Stimulated activated CD8-positive, alpha-beta memory T cell treated with anti-CD3 and anti-CD28 coated beads, Interleukin-15, amount 100 ng/mL, for 24 hours (primary cell): ENCODE measurements around the gene RANBP17.
"Not testable (repeated sequence)": the region's sequence is repeated elsewhere in the genome, so short reads cannot be mapped to it uniquely, and the experiment has no call there.

Experiments
- DNase-seq: peaks from one replicate; pipeline ENCODE4 v3.0.0-alpha.2; 2020; ENCODE audit warnings: low read depth

Gene RANBP17

GRCh38 chr5:170867825-170868224 is 6.0 kb downstream of the RANBP17 start:
- no peak for DNase-seq

- DNase-seq: not testable (repeated sequence)
These were observed 8.6 kb downstream of the RANBP17 start for GRCh38 chr5:170870390-170870789.

GRCh38 chr5:170874017-170874416 is 12.2 kb downstream of the RANBP17 start:
- no peak for DNase-seq

- no peak for DNase-seq
These were observed 14.0 kb downstream of the RANBP17 start for GRCh38 chr5:170875811-170876210.

GRCh38 chr5:170880084-170880483 is 18.3 kb downstream of the RANBP17 start:
- no peak for DNase-seq

GRCh38 chr5:170882345-170882744 is 20.5 kb downstream of the RANBP17 start:
- DNase-seq: no peak

GRCh38 chr5:170885256-170885655 is 23.4 kb downstream of the RANBP17 start:
- no peak for DNase-seq

- no peak for DNase-seq
These were observed 24.0 kb downstream of the RANBP17 start for GRCh38 chr5:170885809-170886208.

- DNase-seq: no peak
These were observed 24.5 kb downstream of the RANBP17 start for GRCh38 chr5:170886210-170886894.

- DNase-seq: no peak
These were observed 30.4 kb downstream of the RANBP17 start for GRCh38 chr5:170892196-170892595.

GRCh38 chr5:170894665-170895064 is 32.8 kb downstream of the RANBP17 start:
- DNase-seq: no peak

- DNase-seq: no peak
These were observed 35.0 kb downstream of the RANBP17 start for GRCh38 chr5:170896779-170897178.

GRCh38 chr5:170903075-170903474 is 41.3 kb downstream of the RANBP17 start:
- no peak for DNase-seq

GRCh38 chr5:170907758-170908157 is 45.9 kb downstream of the RANBP17 start:
- DNase-seq: no peak

- DNase-seq: no peak
These were observed 51.8 kb downstream of the RANBP17 start for GRCh38 chr5:170913573-170913972.

GRCh38 chr5:170917113-170917512 is 55.3 kb downstream of the RANBP17 start:
- no peak for DNase-seq

GRCh38 chr5:170920196-170920595 is 58.4 kb downstream of the RANBP17 start:
- no peak for DNase-seq

- not testable (repeated sequence) for DNase-seq
These were observed 60.5 kb downstream of the RANBP17 start for GRCh38 chr5:170922331-170922730.

- DNase-seq: no peak
These were observed 62.2 kb downstream of the RANBP17 start for GRCh38 chr5:170923910-170924620.

GRCh38 chr5:170935534-170936218 is 73.9 kb downstream of the RANBP17 start:
- DNase-seq: not testable (repeated sequence)

GRCh38 chr5:170937072-170937471 is 75.3 kb downstream of the RANBP17 start:
- no peak for DNase-seq

GRCh38 chr5:170937914-170938313 is 76.1 kb downstream of the RANBP17 start:
- no peak for DNase-seq

- DNase-seq: no peak
These were observed 77.4 kb downstream of the RANBP17 start for GRCh38 chr5:170939178-170939577.
